HuH-7.5 (cell line): Measurements from ENCODE around the gene ANKRD11.
"Not testable (repeated sequence)": the region's sequence is repeated elsewhere in the genome, so short reads cannot be mapped to it uniquely, and the experiment has no call there.

Experiments used
- DNase-seq: peaks from one replicate; pipeline ENCODE4 v3.0.0; 2011; ENCODE audit warnings: low spot score

ANKRD11 gene

GRCh38 chr16:89478576-89479221 lies 11.7 kb downstream of the ANKRD11 start:
- no peak for DNase-seq

- no peak for DNase-seq
These were observed 13.5 kb downstream of the ANKRD11 start for GRCh38 chr16:89476811-89477261.

GRCh38 chr16:89476379-89476778 lies 14.0 kb downstream of the ANKRD11 start:
- DNase-seq = no peak

GRCh38 chr16:89475144-89475543 lies 15.2 kb downstream of the ANKRD11 start:
- DNase-seq = no peak

GRCh38 chr16:89473791-89474414 lies 16.5 kb downstream of the ANKRD11 start:
- DNase-seq = peak; percentile 43

GRCh38 chr16:89473136-89473712 lies 17.1 kb downstream of the ANKRD11 start:
- no peak for DNase-seq

- no peak for DNase-seq
These were observed 17.7 kb downstream of the ANKRD11 start for GRCh38 chr16:89472711-89473075.

GRCh38 chr16:89467382-89467781 lies 23.0 kb downstream of the ANKRD11 start:
- DNase-seq = no peak

- DNase-seq = no peak
These were observed 23.4 kb downstream of the ANKRD11 start for GRCh38 chr16:89466920-89467319.

GRCh38 chr16:89463312-89463711 lies 27.0 kb downstream of the ANKRD11 start:
- DNase-seq = not testable (repeated sequence)

- DNase-seq = not testable (repeated sequence)
These were observed 27.7 kb downstream of the ANKRD11 start for GRCh38 chr16:89462639-89463038.

GRCh38 chr16:89461890-89462289 lies 28.5 kb downstream of the ANKRD11 start:
- DNase-seq = not testable (repeated sequence)

GRCh38 chr16:89460556-89460955 lies 29.8 kb downstream of the ANKRD11 start:
- DNase-seq = no peak

GRCh38 chr16:89458967-89459366 lies 31.4 kb downstream of the ANKRD11 start:
- DNase-seq = no peak

- DNase-seq = no peak
These were observed 31.8 kb downstream of the ANKRD11 start for GRCh38 chr16:89458551-89458950.

GRCh38 chr16:89456419-89456959 lies 33.9 kb downstream of the ANKRD11 start:
- no peak for DNase-seq

- DNase-seq = no peak
These were observed 34.7 kb downstream of the ANKRD11 start for GRCh38 chr16:89455692-89456091.

GRCh38 chr16:89455178-89455577 lies 35.2 kb downstream of the ANKRD11 start:
- DNase-seq = no peak

GRCh38 chr16:89454378-89455125 lies 35.8 kb downstream of the ANKRD11 start:
- not testable (repeated sequence) for DNase-seq

- DNase-seq = no peak
These were observed 36.6 kb downstream of the ANKRD11 start for GRCh38 chr16:89453501-89454321.

GRCh38 chr16:89452925-89453324 lies 37.4 kb downstream of the ANKRD11 start:
- DNase-seq = no peak

- no peak for DNase-seq
These were observed 38.1 kb downstream of the ANKRD11 start for GRCh38 chr16:89452241-89452640.
